ENCODE results near the gene RPRD1A.

Gene RPRD1A

GRCh38 chr18:35964319-35964718, 103.0 kb downstream of the RPRD1A start:
- DNase-seq, result no peak

- no peak for DNase-seq
Measured at GRCh38 chr18:35962320-35962719, 105.0 kb downstream of the RPRD1A start.

GRCh38 chr18:35956226-35956625, 111.1 kb downstream of the RPRD1A start:
- DNase-seq, result no peak

- DNase-seq, result no peak
Measured at GRCh38 chr18:35953688-35954087, 113.7 kb downstream of the RPRD1A start.

GRCh38 chr18:35950628-35950982, 116.8 kb downstream of the RPRD1A start:
- DNase-seq, result no peak

- peak; percentile 46 to 84 for DNase-seq
Measured at GRCh38 chr18:35949903-35950627, 117.3 kb downstream of the RPRD1A start.

GRCh38 chr18:35949090-35949489, 118.3 kb downstream of the RPRD1A start:
- DNase-seq, result no peak

GRCh38 chr18:35948080-35948479, 119.3 kb downstream of the RPRD1A start:
- DNase-seq, result no peak

GRCh38 chr18:35942661-35943060, 124.7 kb downstream of the RPRD1A start:
- DNase-seq, result no peak

GRCh38 chr18:35942133-35942532, 125.2 kb downstream of the RPRD1A start:
- no peak for DNase-seq

GRCh38 chr18:35941299-35941698, 126.1 kb downstream of the RPRD1A start:
- no peak for DNase-seq
